ENCODE measurements around the gene MB. TPM values are rescaled to one million over a fixed set of nuclear protein-coding genes. Genes with fewer than 3 reads are reported as not detected.

MB gene
- total RNA-seq (2022; extraction: Qiagen RNA extraction), result 6.7 to 8.9 TPM (median 7.7 TPM) in 5 replicates

DNA sequence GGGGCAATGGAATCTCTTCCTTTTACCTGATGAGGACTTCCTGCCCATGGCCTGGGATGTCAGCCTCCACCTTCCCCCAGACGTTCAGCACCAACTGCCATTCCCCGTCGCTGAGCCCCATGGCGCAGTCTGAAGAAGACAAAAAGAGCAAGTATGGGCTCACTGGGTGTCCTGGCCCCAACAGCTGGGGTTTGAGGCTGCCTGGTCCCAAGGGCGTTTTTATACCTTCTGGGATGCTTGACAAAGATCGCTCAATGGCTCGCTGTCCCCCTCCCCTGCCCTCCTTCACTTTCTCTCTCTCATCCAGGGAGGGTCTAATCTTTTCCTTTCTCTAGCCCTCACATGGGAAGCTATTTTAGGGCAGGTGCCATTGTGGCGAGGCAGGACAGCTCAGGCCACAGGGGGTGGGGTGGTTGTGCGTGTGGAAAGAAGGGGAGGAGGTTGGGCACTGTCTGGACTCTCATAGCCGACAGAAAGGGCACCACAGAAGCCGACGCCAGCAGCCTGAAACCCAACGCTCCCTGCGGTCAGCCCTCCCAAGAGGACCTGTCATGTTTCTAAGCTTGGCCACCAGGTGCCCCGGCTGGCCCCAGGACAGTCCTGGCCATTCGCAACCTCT lies at the start of gene MB:
Gene MB (minus strand): TSS at position 193 of the 619 bp plus-strand sequence. CDS start 72 bp downstream, at position 121.

DNA sequence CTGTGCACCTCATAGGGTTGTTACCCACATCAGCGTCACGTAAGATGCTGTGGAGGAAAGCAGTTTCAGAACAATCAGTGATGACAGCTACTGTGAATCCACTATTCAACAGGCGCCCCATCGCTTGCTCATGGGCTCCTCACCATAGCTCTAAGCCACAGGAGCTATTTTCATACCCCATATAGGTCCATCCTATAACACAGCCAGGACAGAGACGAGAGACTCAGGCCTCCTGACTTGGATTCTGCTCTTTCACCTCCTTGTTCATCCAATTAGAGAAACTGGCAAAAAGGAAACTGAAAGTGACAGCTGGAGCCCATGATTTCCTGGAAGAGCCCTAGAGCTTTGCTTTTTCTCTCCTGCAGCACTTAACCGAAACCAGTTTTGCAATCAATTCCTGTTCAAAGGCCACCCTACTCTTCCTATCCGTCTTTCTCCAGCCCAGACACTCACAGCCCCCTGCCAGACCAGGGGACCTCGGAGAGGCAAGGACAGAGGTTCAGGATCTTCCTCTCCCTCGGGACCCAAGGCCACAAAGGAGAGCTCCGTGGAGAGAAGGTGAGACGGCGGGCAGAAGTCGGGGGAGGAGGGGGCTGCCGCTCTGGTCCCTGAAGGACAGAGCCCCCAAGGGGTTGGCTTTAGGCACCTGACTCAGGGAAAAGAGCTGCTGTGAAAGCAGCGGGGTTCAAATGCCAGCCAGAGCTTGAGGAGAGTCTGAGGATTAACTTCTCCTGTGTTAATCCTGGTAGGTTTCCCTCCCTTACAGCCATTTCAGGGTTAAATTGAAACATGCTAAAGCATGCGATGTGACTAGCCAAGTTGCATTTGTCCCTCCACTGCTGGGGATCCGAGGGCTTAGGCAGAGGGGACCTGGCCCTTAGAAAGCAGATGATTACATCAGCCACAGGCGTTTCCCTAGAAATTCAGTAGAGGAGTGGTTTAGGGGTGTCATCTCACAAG lies 31.2 kb upstream of the MB start, which contains the start of gene APOL6:
Gene APOL6 (plus strand): TSS at position 381 of the 960 bp plus-strand sequence. CDS start 7,980 bp downstream, outside the sequence.

Other genes starting within 250 kb of the MB start
- gene HMOX1, start 236.2 kb downstream of the MB start, total RNA-seq (2022; extraction: Qiagen RNA extraction), result 537 to 845 TPM (median 616 TPM) in 5 replicates
- gene MCM5, start 217.2 kb downstream of the MB start, total RNA-seq (2022; extraction: Qiagen RNA extraction), result 58.3 to 98.3 TPM (median 83.8 TPM) in 5 replicates
- 0.74 to 1.3 TPM (median 1.2 TPM) in 5 replicates for gene RASD2, start 76.5 kb downstream of the MB start, total RNA-seq (2022; extraction: Qiagen RNA extraction)
- gene APOL6, start 31.1 kb upstream of the MB start, total RNA-seq (2022; extraction: Qiagen RNA extraction), result 1.5 to 2.2 TPM (median 1.8 TPM) in 5 replicates
- not detected in 5 replicates for gene APOL5, start 100.5 kb upstream of the MB start, total RNA-seq (2022; extraction: Qiagen RNA extraction)